Left forelimb (tissue), 1 donor: ENCODE results near the gene CDH13.

Source experiments
- DNase-seq: peaks from one replicate; pipeline ENCODE4 v3.0.0-alpha.2; 2018; ENCODE audit warnings: low spot score

Gene CDH13

DNA sequence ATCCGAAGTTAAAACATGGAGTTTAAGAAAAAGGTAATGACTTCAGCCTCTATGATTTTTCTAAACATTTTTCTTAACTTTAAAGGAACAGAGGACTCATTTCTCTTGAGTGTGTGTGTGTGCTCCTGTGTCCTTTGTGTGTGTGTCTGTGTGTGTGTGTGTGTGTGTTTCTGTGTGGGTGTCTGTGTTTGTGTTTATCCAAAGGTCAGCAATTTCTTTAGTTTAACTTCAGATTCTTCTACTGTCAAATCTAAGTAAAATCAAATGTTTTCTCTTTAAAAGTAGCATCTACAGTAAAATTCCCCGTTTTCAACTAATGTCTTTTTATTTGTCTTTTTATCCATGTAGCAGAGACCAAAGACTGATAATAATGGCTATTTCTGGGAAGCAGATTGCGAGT lies 1212.8 kb downstream of the CDH13 start:
- no peak for DNase-seq

DNA sequence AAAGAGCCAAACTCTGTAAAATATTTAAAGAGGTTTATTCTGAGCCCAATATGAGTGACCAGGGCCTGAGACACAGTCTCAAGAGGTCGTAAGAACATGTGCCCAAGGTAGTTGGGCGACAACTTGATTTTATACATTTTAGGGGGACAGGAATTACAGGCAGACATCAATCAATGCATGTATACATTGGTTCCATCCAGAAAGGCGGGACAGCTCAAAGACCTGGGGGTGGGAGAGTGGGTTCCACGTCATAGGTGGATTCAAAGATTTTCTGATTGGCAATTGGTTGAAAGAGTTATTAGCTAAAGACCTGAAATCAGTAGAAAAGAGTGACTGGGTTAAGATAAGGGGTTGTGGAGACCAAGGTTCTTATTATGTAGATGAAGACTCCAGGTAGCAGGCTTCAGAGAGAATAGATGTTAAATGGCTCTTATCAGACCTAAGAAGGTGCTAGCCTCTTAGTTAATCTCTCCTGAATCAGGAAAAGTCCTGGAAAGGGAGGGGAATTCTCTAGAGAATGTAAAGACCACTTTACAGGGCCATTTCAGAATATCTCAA lies 1213.4 kb downstream of the CDH13 start:
- no peak for DNase-seq

DNA sequence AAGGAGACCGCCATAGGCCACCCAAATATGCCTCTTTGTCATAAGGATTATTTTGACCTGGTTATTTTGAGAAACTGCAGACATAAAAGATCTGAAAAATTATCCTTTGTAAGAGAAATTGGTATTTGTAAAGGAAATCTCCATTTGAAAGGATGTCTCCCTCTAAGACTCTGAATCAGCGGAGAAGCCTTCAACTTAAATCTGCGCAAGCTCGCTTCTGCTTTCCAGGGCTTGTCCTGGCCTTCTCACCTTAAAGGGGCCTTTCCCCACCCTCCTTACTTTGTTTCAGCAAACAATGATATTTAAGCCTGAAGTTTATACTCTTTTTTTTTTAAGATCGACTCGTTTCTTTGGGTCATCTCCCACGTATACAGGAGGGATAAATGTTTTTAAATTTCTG lies 1215.5 kb downstream of the CDH13 start:
- no peak for DNase-seq

DNA sequence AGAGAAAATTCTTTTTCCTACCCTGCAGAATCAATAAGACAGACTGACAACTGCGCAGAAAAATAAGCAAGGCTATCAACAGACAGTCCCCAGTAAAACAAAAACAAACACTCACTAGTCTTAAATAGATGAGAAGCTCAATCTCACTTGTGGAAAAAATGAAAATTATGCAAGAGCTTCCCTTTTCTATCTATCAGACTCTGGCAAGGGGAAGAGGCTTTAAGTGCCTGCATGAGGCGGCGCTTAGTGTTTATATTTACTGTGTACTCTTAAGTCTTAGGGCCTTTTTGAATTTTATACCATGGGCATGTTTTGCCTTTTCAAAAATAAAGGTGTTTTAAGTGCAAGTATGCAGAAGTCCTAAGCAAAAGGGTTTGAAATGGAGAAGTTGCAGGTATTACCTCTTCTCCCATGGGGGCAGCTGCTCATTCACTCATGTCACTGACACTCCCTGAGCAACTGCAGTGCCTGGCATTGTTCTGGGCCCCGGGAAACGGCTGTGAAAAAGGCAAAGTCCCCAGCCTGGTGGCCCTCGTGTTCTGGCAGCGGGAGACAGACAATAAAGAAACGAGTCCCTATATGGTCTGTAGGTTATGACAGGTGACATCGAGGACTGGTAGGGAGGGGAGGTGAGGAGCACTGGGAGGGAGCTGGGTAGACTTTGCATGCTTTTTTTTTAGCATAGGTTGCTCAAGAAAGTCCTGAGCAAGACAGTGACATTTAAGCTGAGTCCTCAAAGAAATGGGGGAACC lies 1216.2 kb downstream of the CDH13 start:
- DNase-seq = no peak

DNA sequence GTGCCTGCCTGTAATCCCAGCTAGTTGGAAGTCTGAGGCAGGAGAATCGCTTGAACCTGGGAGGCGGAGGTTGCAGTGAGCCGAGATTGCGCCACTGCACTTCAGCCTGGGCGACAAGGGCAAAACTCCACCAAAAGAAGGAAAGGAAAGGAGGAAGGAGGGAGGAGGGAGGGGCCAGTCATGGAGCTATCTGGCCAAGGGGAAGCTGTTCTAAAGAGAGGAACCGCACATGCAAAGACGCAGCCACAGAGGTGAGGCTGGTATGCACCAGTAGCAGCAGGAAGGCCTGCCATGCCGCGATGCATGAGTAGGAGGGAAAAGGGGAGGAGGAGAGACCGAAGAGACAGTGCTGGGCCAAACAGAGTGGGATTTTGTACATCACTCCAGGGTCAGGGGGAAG lies 1216.9 kb downstream of the CDH13 start:
- no peak for DNase-seq

DNA sequence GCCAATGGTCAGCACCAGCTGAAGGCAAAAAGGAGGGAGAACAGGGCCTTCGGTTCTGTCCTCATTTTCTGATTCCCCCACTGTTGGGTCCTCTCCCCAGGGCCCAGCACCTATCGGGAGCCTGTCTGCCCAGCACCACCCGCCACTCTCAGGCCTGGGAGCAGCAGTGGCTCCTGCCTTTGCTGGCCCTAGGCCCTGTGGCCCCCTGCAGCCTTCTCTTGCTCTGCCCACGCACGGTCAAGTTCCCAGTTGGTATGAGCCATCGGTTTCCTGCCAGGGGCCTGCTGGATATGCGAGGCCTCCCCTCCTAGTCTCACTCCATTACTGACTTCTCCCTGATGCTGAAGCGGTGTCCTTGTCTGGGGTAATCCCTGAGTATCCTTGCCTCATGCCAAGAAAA lies 1218.5 kb downstream of the CDH13 start:
- no peak for DNase-seq

DNA sequence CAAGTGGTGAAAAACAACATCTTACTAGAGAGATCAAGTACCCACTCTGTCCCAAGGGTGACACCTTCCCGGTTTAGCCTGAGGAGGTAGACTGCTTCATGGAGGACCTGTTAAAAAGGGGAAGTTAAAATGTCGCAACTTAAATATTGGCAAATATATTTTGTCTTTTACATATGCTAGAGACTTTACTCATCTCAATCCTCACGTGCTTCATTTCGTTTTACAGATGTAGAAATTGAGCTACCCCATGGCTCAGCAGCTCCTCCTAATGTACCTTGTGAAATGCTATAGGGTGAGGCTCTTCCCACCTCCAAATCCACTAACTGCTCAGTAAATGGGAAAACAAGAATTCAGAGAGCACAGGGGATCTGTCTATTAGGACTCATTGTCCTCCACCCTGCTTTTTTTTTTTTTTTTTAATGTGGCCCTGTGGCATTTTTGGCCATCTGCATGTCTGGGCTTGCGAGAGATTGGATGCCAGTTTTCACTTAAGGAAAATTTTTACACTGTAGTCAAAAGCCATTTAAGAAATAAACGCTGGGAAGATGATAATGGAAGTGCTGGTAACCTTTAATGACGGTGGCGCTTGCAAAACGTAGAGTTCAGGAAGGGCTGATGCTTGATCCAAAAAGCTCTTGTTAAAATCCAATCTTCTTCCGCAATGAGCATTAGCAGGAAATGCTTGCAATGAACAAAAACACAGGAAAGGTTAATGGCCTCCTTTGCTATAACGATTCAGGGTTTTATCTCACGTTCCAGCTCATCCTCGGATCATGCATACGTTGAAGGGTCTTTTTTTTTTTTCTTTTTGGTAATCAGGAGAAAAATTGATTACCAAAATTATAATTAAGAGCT lies 1220.8 kb downstream of the CDH13 start:
- DNase-seq = no peak

DNA sequence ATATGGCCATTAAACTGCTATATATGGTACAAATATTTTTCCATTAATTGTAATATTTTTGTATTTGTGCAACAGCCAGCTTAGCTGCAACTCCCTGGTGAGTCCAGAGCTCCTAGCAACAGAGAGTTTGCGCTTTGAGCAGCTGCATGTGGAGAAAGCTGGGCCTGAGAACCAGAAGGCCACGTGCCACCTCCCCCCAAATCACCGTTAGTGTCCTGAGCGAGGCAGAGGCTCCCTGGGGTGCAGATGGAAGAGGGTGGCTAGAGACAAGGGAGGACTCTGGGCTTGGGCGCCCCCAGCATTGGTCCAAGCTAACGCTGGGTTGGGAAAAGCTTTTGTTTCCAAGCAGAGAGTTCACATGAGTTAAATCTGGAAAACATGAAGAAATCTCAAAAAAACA lies 1222.7 kb downstream of the CDH13 start:
- DNase-seq = no peak
